KBM-7 (cell line): ENCODE data around the gene XPR1.
"Not testable (repeated sequence)": the region's sequence is repeated elsewhere in the genome, so short reads cannot be mapped to it uniquely, and the experiment has no call there.

Experiments
- DNase-seq: peaks from one replicate; pipeline ENCODE4 v3.0.0-alpha.2; 2015
- in situ Hi-C: fragments of 300-500 bp; cut with MboI; formaldehyde crosslinking; loops from 2 replicates; pipeline ENCODE4 v1.14.3; 2020; ENCODE audit warnings: low sequenced_read_pairs, low pct_unique_long_range_greater_than_20kb, mixed read lengths

The XPR1 gene

DNA sequence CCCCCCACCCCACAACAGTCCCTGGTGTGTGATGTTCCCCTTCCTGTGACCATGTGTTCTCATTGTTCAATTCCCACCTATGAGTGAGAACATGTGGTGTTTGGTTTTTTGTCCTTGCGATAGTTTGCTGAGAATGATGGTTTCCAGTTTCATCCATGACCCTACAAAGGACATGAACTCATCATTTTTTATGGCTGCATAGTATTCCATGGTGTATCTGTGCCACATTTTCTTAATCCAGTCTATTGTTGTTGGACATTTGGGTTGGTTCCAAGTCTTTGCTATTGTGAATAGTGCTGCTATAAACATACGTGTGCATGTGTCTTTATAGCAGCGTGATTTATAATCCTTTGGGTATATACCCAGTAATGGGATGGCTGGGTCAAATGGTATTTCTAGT lies 51.3 kb downstream of the XPR1 start:
- DNase-seq, in situ Hi-C loops: not testable (repeated sequence)

DNA sequence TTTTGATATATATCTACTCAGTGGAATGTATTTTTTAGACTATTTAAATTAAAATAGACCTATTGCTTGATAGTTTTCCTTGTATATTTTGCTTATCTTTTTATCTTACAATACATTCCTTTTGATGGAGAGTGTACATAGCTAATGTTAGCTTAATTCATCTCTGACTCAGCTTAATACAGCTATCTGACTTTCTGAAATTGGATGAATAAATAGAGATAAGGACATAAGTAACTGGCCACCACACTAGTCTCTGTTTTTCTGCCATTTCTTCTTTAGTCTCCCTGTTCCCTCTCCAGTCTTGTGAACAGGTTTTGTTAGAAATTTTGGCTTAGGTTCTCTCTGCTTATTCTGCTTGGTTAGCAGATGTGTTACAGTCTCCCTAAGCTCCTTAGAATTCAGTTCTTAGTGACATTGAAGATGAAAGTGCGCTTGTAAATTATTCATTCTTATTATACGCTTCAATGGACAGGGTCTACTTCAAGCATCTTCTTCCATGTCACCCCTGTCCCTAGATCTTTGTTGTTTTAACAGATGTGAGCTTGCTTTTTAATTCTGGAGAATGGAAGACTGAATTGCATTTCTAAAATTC lies 59.6 kb downstream of the XPR1 start:
- in situ Hi-C loops, result no loop called here
- DNase-seq, result no peak

DNA sequence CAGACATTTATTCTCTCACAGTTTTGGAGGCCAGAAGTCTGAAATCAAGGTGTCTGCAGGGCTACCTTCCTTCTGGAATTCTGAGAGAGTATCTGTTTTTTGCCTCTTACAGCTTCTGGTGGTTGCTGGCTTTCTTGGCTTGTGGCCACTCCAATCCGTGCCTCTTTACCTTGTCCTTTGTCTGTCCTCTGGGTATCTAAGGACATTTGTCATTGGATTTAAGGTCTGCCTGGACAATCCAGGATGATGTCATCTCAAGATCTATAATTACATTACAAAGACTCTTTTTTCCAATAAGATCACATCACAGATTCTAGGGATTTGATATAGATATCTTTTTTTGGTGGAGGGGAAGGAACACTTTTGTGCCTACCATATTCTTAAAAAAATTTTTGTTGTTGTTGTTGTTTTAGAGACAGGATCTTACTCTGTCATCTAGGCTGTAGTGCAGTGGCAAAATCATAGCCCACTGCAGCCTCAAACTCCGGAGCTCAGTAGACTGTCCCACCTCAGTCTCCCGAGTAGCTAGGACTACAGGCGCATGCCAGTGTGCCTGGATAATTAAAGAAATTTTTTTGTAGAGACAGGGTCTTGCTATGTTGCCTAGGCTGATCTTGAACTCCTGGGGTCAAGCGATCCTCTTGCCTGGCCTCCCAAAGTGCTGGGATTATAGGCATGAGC lies 61.9 kb downstream of the XPR1 start:
- in situ Hi-C loops, result no loop called here

DNA sequence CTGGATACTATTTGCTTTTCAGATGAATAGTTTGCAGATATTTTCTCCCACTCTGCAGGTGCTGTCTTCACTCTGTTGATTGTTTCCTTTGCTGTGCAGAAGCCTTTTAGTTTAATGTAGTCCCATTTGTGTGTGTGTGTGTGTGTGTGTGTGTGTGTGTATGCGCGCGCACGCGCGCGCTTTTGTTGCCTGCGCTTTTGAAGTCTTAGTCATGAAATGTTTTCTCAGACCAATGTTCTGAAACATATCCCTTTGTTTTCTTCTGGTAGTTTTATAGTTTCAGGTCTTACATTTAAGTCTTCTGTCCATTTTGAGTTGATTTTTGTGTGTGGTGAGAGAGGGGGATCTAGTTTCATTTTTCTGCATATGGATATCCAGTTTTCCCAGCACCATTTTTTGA lies 63.5 kb downstream of the XPR1 start:
- in situ Hi-C loops, result no loop called here
- no peak for DNase-seq

More for the DNA sequence above, 61.9 kb downstream of the XPR1 start:
- DNase-seq, result no peak

DNA sequence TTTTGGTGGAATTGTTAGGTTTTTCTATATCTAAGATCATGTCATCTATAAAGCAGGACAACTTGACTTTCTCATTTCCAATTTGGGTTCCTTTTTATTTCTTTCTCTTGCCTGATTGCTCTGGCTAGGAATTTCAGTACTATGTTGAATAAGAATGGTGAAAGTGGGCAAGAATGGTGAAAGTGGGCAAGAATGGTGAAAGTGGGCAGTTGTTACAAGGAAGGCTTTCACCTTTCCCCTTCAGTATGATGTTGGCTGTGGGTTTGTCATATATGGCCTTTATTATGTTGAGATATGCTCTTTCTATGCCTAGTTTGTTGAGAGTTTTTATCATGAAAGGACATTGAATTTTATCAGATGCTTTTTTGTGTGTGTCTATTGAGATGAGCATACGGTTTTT lies 64.5 kb downstream of the XPR1 start:
- no peak for DNase-seq
- in situ Hi-C loops, result no loop called here

DNA sequence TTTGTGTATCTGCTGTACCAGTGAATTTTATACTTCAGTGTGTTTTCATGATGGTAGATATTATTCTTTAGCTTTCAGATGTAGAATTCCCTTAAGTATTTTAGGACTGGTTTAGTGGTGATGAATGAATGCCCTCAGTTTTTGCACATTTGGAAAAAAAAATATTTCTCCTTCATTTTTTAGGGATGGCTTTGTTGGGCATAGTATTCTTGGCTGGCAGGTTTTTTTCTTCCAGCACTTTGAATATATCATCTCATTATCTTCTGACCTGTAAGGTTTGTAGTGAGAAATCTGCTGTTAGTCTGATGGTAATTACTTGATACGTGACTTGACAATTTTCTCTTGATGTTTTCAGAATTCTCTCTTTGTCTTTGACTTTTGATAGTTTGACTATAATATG lies 66.8 kb downstream of the XPR1 start:
- in situ Hi-C loops, result no loop called here

DNA sequence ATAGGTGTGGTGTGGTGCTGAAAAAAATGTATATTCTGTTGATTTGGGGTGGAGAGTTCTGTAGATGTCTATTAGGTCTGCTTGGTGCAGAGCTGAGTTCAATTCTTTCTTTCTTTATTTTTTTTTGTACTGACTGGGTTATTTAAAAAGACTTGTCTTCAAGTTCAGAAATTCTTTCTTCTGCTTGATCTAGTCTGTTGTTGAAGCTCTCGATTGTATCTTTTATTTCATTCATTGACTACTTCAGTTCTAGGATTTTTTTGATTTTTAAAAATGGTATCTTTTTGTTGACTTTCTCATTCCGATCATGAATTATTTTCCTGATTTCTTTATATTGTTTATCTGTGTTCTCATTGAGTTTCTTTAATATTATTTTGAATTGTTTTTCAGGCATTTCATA lies 70.6 kb downstream of the XPR1 start:
- DNase-seq, in situ Hi-C loops: not testable (repeated sequence)

More for the DNA sequence above, 66.8 kb downstream of the XPR1 start:
- DNase-seq, result no peak

DNA sequence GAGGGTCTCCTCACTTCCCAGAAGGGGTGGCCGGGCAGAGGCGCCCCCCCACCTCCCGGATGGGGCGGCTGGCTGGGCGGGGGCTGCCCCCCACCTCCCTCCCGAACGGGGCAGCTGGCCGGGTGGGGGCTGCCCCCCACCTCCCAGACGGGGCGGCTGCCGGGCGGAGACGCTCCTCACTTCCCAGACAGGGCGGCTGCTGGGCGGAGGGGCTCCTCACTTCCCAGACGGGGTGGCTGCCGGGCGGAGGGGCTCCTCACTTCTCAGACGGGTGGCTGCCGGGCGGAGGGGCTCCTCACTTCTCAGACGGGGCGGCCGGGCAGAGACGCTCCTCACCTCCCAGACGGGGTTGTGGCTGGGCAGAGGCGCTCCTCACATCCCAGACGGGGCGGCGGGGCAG lies 78.9 kb downstream of the XPR1 start:
- DNase-seq, in situ Hi-C loops: not testable (repeated sequence)

DNA sequence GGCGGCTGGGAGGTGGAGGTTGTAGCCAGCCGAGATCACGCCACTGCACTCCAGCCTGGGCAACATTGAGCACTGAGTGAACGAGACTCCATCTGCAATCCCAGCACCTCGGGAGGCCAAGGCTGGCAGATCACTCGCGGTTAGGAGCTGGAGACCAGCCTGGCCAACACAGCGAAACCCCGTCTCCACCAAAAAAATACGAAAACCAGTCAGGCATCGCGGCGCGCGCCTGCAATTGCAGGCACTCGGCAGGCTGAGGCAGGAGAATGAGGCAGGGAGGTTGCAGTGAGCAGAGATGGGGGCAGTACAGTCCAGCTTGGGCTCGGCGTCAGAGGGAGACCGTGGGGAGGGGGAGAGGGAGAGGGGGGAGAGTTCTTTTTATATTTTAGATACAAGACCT lies 79.4 kb downstream of the XPR1 start:
- DNase-seq, in situ Hi-C loops: not testable (repeated sequence)

DNA sequence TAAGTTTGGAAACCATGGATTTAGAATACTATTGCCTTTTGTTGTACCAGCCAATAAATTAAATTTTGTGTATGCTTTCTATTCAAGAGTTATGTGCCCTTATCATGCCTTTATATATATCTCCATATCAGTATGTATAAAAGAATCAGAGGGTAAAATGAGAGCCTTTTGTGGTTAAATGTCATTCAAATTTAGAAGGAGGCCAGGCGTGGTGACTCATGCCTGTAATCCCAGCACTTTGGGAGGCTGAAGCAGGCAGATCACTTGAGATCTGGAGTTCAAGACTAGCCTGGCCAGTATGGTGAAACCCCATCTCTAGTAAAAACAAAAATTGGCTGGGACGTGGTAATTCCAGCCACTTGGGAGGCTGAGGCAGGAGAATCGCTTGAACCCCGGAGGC lies 88.9 kb downstream of the XPR1 start:
- in situ Hi-C loops, result no loop called here
- no peak for DNase-seq

DNA sequence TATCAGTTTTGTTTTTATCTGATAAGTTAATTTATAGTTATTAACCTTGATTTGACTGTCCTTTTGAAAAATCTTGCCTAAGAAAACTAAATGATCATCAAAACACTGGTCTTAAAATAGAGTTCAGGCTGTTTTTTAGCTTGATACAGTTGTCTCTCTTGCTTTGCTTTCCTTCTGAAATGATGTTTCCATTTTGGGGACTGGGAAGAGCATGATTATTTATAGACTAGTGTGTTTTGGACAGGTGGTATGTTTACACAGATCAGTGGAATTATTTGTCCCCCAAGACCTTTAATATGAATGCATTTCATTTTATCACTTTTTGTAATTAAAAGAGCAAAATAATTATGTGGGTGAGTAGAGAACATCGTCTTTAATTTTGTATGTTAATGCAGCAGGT lies 90.8 kb downstream of the XPR1 start:
- no peak for DNase-seq
- in situ Hi-C loops, result no loop called here

DNA sequence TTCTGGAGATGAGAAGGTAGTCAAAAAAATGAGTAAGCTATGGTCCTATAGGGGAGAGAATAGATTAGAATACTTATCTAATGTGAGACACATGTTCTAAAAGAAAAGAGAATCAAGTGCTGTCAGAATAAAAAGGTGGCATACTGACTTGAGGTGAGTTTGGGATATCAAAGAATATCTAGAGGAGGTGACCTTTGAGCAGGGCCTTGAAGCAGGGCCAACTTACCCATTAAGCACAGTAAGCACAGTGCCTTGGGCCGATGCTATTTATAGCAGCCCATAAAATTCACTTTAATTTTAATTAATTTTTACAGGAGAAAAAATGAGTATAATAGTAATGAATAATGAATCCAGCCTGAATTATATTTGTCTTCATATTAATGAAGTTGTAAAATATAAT lies 92.2 kb downstream of the XPR1 start:
- in situ Hi-C loops, result no loop called here

DNA sequence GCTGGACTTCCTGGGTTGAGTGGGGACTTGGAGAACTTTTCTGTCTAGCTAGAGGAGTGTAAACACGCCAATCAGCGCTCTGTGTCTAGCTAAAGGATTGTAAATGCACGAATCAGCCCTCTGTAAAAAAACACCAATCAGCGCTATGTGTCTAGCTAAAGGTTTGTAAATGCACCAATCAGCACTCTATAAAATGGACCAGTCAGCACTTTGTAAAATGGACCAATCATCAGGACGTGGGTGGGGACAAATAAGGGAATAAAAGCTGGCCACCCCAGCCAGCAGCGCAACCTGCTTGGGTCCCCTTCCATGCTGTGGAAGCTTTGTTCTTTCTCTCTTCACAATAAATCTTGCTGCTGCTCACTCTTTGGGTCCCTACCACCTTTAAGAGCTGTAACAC lies 94.2 kb downstream of the XPR1 start:
- DNase-seq, in situ Hi-C loops: not testable (repeated sequence)

More for the DNA sequence above, 92.2 kb downstream of the XPR1 start:
- DNase-seq, result no peak

DNA sequence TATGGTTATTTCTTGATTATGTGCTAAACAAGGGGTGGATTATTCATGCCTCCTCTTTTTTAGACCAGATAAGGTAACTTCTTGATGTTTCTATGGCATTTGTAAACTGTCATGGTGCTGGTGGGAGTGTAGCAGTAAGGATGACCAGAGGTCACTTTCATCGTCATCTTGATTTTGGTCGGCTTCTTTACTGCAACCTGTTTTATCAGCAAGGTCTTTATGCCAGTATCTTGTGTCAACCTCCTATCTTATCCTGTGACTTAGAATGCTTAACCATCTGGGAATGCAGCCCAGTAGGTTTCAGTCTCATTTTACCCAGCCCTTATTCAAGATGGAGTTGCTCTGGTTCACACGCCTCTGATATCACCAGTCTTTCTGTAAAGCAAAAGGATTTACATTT lies 95.9 kb downstream of the XPR1 start:
- DNase-seq, in situ Hi-C loops: not testable (repeated sequence)

DNA sequence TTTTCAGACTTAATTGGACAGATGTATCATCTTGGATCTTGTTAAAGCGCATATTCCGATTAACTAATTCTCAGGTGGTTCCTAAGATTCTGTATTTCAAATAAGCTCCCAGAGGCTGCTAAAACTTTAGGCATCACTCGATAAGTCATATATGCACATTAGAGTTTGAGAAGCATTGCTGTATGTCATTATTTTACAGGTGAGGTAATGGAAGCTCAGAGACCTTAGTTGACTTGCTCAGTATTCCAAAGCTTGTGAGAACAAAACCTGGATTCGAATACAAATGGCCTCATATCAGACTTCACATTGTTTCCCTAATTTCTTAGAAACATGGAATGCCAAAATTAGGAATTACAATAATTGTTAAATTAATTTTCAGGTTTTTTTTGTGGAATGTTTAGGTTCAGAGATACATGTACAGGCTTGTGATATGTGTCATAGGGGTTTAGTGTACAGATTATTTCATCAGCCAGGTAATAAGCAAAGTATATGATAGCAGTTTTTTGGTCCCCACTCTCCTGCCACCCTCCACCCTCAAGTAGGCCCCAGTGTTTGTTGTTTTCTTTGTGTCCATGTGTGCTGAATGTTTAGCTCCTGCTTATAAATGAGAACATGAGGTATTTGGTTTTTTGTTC lies 96.8 kb downstream of the XPR1 start:
- no peak for DNase-seq
- in situ Hi-C loops, result no loop called here

DNA sequence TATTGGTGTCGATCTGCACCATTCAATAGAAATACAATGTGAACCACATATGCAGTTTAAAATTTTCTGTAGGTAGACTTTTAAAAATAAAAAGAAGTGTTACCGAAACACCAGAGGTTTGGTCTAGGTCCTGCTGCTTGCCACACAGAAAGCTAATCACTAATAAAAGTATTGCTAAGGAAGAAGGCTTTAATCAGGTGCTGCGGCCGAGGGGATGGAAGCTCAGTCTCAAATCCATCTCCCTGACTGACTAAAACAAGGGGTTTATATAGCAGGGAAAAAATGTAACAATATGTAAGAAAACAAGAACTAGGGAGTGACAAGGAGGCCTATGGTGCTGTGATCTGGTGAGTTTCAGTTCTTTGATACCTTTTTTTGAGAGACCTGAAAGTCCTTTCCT lies 99.3 kb downstream of the XPR1 start:
- no peak for DNase-seq
- in situ Hi-C loops, result no loop called here

DNA sequence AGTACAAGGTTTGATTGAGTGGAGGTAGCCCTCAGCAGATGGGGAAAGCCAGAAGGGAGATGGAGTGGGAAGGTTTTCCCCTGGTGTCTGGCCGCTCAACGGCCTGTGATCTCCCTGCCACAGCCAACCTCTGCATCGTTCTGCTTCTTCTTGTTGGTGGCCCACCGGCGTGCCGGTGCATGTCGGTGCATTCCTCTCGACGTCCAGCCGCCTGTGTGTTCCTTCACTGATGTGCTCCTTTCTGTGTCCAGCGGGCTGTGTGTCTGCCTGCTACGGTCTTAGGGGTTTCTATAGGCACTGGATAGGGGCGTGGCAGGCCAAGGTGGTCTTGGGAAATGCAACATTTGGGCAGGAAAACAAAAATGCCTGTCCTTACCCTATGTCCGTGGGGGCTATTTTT lies 101.0 kb downstream of the XPR1 start:
- in situ Hi-C loops, result no loop called here
- no peak for DNase-seq

DNA sequence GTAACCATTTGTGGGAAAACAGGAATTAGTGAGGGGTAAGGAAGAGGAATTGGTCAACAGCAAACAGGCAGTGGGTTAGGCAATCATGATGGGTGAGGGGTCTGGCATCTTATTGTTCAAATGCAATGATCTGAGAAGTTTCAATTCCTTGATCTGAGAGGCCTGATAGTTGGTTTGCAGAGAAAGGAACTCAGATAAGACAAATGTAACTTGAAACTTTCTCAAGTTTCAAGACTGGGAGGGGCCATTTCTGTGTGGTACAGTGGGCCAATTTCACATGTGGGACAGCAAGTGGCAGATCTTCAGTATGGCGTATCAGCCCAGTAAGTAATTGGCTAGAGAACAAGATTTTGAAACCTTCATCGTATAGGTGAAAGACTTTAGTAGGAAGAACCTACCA lies 102.5 kb downstream of the XPR1 start:
- DNase-seq, result no peak
- in situ Hi-C loops, result no loop called here

DNA sequence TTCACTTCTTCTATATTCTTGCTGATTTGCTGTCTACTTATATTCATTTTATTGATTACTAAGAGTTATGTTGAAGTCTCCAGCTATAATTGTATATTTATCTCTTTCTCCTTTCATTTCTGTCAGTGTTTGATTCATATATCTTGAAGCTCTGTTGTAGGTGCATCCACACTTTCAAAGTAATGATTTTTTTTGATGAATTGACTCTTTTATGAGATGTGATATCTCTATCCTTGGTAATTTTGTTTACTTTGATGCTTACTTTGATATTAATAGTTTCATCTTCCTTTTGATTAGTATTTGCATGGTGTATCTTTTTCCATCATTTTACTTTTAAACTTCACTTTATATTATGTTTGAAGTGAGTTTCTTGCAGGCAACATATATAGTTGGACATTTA lies 110.8 kb downstream of the XPR1 start:
- DNase-seq, result no peak
- in situ Hi-C loops, result no loop called here

DNA sequence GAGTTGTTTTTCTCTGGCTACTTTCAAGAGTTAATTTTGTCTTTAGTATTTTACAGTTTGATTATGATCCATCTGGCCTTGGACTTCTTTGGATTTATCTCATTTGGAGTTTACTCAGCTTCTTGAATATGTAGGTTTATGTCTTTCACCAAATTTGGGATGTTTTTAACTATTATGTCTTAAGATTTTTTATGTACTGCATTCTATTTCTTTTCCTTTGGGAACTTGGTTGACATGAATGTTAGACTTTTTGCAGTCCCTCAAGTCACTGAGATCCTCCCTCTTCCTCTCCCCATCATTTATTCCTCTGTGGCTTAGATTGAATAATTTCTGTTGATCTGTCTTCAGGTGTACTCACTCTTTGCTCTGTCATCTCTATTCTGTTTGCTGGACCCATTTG lies 112.0 kb downstream of the XPR1 start:
- DNase-seq, result no peak
- in situ Hi-C loops, result no loop called here

DNA sequence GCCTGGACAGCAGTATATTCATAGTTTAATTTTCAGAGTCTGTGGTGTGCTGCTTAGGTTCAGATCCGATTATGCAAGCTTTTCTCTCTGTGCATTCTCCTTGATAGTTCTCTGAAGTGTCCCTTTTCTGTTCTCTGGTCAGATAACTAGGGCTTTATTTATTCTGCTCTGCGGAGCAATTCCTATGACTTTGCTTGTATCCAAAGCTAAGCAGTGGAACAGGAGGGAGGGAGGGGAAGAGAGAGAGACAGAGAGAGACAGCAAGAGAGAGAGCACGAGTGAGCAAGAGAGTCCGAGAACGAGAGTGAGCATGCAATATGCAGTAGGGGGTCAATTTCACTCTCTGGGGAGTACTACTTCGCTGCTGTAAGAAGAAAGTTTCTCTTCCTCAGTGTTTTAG lies 113.3 kb downstream of the XPR1 start:
- in situ Hi-C loops, result no loop called here

More for the DNA sequence above, 113.3 kb downstream of the XPR1 start:
- DNase-seq, result no peak
